GM10248 (cell line): ENCODE data around the gene ZIC1.

Experiments
- CTCF ChIA-PET: fragments of 300-600 bp; sonication (Branson Sonifier 250); formaldehyde crosslinking; extraction: SDS; loops from one replicate; lab custom pipeline; 2021; ENCODE audit warnings: antibody characterized with exemption; lab: Yijun Ruan, JAX
- POLR2A ChIA-PET: fragments of 350-650 bp; sonication (Branson Sonifier 250); formaldehyde crosslinking; extraction: SDS; loops from one replicate; lab custom pipeline; 2020; ENCODE audit warnings: antibody characterized with exemption; lab: Yijun Ruan, JAX
- DNase-seq: peaks from one replicate; pipeline ENCODE4 v3.0.0; 2012; ENCODE audit errors: extremely low spot score
- TF ChIP-seq, protein P1 (sequence below): IDR thresholded peaks from 2 replicates; pipeline ENCODE4 v1.5.1; 2012; ENCODE audit warnings: mild to moderate bottlenecking, low read depth; ENCODE audit errors: extremely low read depth, missing control alignments, control extremely low read depth

ZIC1 gene

DNA sequence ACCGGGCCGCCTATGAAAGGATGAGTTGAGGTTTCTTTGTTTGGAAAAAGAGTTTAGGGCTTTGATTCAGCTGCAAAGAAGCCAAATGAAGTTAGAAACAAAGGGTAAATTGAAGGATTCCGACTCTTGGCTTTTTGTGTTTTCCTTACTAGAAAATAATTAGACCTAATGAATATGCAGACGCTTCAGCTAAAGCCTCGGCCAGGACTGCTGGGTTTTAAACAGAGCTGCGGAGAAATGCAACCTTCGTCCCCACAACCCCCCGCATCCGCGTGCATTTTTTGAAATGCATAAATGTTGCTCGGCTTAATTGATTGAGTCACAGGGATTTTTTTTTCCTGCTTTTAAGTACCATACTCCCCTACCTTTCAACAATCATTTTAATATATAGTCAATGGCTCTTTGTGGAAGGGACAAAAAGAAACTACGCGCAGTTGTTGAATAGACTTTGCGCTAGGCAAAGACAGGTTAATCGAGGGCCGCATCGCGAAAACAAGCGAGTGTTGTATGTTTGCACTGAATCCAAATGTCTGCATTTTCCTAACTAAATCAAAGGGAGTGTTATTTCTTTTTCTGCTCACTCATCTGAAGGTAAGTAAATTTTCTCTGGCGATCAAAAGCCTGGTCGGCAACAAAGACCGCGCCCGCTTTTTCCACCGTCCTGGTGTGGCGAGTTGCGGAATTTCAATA lies 1.5 kb upstream of the ZIC1 start:
- ChIA-PET CTCF (no interaction called here), POLR2A (no interaction called here)
- DNase-seq: no peak
- TF ChIP-seq, protein P1, sequence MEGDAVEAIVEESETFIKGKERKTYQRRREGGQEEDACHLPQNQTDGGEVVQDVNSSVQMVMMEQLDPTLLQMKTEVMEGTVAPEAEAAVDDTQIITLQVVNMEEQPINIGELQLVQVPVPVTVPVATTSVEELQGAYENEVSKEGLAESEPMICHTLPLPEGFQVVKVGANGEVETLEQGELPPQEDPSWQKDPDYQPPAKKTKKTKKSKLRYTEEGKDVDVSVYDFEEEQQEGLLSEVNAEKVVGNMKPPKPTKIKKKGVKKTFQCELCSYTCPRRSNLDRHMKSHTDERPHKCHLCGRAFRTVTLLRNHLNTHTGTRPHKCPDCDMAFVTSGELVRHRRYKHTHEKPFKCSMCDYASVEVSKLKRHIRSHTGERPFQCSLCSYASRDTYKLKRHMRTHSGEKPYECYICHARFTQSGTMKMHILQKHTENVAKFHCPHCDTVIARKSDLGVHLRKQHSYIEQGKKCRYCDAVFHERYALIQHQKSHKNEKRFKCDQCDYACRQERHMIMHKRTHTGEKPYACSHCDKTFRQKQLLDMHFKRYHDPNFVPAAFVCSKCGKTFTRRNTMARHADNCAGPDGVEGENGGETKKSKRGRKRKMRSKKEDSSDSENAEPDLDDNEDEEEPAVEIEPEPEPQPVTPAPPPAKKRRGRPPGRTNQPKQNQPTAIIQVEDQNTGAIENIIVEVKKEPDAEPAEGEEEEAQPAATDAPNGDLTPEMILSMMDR: no peak

DNA sequence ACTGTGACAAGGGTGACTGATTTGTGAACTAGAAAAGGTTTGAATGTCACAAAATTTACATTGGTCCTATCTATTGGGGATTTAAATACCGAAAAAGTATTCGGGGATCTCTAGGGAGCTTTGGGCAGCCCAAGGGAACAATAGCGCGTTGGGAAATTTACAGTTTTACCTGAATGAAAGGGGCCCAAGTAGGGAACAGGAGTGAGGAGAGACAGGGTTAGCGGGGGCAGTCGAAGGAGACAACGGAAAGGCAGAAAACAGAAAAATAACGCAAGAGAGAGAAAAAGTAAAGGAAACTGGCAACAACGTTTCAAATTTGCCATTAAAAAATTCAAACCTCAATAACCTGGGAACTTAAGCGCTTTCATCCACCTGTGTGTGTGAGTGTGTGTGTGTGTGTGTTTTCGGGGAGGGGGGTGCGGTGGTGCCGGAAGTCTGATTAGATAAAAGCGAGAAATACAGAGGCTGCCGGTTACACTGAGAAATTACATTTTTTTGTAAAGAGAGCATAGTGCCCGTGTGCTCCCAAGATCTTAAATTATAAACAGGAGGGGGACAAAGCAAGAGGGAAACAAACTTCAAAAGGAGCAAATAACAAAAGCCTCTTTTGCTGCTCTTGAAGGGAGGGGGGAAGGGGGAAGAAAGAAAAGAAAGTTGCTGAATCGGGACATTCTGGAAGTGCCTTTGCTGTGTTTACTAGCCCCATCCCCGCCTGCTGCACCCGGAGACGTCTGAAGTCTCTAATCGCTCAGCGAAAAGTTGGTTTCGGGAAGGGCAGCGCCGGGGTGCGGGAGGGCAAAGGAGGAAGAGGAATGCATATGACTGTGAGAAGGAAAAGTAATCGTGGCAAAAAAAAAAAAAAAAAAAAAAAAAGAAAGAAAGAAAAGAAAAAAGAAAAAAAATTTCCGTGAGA lies 721 bp upstream of the ZIC1 start:
- CTCF ChIA-PET: no interaction called here

GRCh38 chr3:147410116-147410525 lies 956 bp downstream of the ZIC1 start:
- DNase-seq: no peak
- ChIA-PET CTCF (no interaction called here), POLR2A (no interaction called here)
- TF ChIP-seq, protein P1: no peak

More for the DNA sequence above, 721 bp upstream of the ZIC1 start:
- TF ChIP-seq, protein P1: no peak
- no peak for DNase-seq
- POLR2A ChIA-PET: no interaction called here

- DNase-seq: no peak
- TF ChIP-seq, protein P1: no peak
- CTCF ChIA-PET: no interaction called here
- POLR2A ChIA-PET: no interaction called here
Measured at GRCh38 chr3:147410526-147411237, 1.5 kb downstream of the ZIC1 start.

DNA sequence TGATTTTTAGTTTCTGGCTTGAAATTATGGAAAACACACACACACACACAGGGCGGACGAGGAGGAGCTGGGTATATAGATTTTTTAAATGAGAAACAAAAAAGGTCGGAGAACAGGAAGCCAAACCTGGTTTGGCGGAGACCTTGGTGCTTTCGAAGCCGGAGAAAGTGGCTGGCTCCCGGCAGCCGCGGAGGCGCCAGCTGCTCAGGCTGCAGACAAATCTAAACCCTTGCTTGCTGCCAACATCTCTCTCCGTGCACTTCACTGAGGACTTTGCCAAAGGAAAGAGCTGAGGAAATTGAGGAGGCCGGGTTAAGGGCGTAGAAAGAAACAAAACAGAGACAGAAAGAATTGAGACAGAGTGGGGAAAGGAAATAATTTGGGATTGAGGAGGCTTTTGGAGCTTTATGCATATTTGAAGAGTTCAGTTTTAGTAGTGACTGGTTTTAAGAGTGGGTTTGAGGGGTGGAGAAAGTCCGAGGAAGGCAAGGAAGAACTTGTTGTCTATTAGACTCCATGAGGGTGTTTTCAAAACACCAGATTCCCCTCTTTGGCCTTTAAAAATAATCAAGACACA lies 2.2 kb downstream of the ZIC1 start:
- DNase-seq: no peak
- TF ChIP-seq, protein P1: no peak
- ChIA-PET POLR2A (no interaction called here), CTCF (interaction anchor here (1.0 kb wide), 1 partner anchor 9 kb away, joined by 3 read pairs; no protein-coding TSS in a partner anchor)

DNA sequence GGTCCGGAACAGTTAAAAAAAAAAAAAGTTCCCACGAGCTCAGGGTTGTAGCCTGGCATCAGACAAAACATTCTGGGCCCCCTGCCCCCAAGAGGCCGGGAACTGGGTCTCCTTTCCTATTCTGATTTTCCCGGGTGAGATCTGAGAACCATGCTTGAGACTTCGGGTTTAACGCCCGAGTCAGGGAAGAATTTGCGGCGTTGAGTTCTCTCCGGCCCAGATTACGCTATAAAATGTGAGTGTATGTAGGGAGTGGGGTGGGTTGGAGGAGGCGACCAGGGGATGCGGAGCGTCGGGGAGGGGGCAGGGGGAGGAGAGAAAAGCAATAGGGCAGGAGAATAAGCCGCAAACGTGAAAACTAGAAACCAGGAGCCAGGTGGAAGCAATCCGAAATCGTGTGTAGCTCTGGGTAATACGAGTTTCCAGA lies 2.7 kb downstream of the ZIC1 start:
- TF ChIP-seq, protein P1: no peak
- DNase-seq: no peak
- ChIA-PET POLR2A (no interaction called here), CTCF (interaction anchor here (1.0 kb wide), 1 partner anchor 9 kb away, joined by 3 read pairs; no protein-coding TSS in a partner anchor)
